ENCODE results near the gene RBM27. TPM values are rescaled to one million over a fixed set of nuclear protein-coding genes. Genes with fewer than 3 reads are reported as not detected.

The RBM27 gene
- total and polyA plus RNA-seq, 7 donors, result 5.4 to 30.9 (median 20.1) TPM

- WGBS, 2 donors, result 86 to 91% methylated on average over 6 of the region's 6 CpGs
- Histone ChIP-seq H3K36me3 (peaks cover 3 to 85% (median 28%) of the 10 kb centered on the region in 4 donors), H3K4me3 (no peak overlapping the region), H3K27ac (no peak overlapping the region), H3K27me3 (no peaks in the 10 kb centered on the region), H3K9me3 (no peaks in the 10 kb centered on the region), H3K4me1 (peaks cover 0 to 8% (median 4%) of the 10 kb centered on the region in 4 donors)
- DNase-seq, result no peak
- TF ChIP-seq EP300 (IDR thresholded peaks at IDR 0.05) (no peak), POLR2A (IDR thresholded peaks at IDR 0.05) (no peak), CTCF (IDR thresholded peaks at IDR 0.05) (no peak), POLR2AphosphoS5 (IDR thresholded peaks at IDR 0.05) (no peak)
- intact Hi-C loops (cut with DNase I), result no loop called here
Measured at GRCh38 chr5:146232223-146232622, 28.8 kb downstream of the RBM27 start.

- H3K4me1 ChIP-seq, result peaks cover 0 to 8% (median 4%) of the 10 kb centered on the region in 4 donors
- DNase-seq, result no peak
- no peak overlapping the region for H3K27ac ChIP-seq
- intact Hi-C loops (cut with DNase I), result no loop called here
- H3K9me3 ChIP-seq, result no peaks in the 10 kb centered on the region
- 94 to 96% methylated on average over 5 of the region's 5 CpGs for WGBS, 2 donors
- peaks cover 9 to 96% (median 38%) of the 10 kb centered on the region in 4 donors for H3K36me3 ChIP-seq
- no peaks in the 10 kb centered on the region for H3K27me3 ChIP-seq
- TF ChIP-seq POLR2A (IDR thresholded peaks at IDR 0.05), result no peak
- no peak for TF ChIP-seq CTCF (IDR thresholded peaks at IDR 0.05)
- TF ChIP-seq EP300 (IDR thresholded peaks at IDR 0.05), result no peak
- no peak for TF ChIP-seq POLR2AphosphoS5 (IDR thresholded peaks at IDR 0.05)
- no peak overlapping the region for H3K4me3 ChIP-seq
Measured at GRCh38 chr5:146233441-146233840, 30.0 kb downstream of the RBM27 start.

GRCh38 chr5:146238973-146239372, 35.6 kb downstream of the RBM27 start:
- no peaks in the 10 kb centered on the region for H3K4me1 ChIP-seq
- no peaks in the 10 kb centered on the region for H3K9me3 ChIP-seq
- intact Hi-C loops (cut with DNase I), result no loop called here
- no peak overlapping the region for H3K4me3 ChIP-seq
- H3K27me3 ChIP-seq, result no peaks in the 10 kb centered on the region
- no peak overlapping the region for H3K27ac ChIP-seq
- TF ChIP-seq POLR2AphosphoS5 (IDR thresholded peaks at IDR 0.05) (no peak), CTCF (IDR thresholded peaks at IDR 0.05) (no peak), EP300 (IDR thresholded peaks at IDR 0.05) (no peak), POLR2A (IDR thresholded peaks at IDR 0.05) (no peak)
- H3K36me3 ChIP-seq, result peaks cover 9 to 80% (median 18%) of the 10 kb centered on the region in 4 donors
- 79 to 82% methylated on average over 1 of the region's 1 CpG for WGBS, 2 donors
- no peak for DNase-seq

GRCh38 chr5:146240951-146241350, 37.5 kb downstream of the RBM27 start:
- WGBS, 2 donors, result 93 to 94% methylated on average over 2 of the region's 2 CpGs
- DNase-seq, result no peak
- peaks cover 9 to 82% (median 18%) of the 10 kb centered on the region in 4 donors for H3K36me3 ChIP-seq
- H3K27me3 ChIP-seq, result no peaks in the 10 kb centered on the region
- no peak for TF ChIP-seq POLR2A (IDR thresholded peaks at IDR 0.05)
- no peak for TF ChIP-seq EP300 (IDR thresholded peaks at IDR 0.05)
- TF ChIP-seq POLR2AphosphoS5 (IDR thresholded peaks at IDR 0.05), result no peak
- TF ChIP-seq CTCF (IDR thresholded peaks at IDR 0.05), result no peak
- no peak overlapping the region for H3K4me3 ChIP-seq
- intact Hi-C loops (cut with DNase I), result no loop called here
- H3K4me1 ChIP-seq, result no peaks in the 10 kb centered on the region
- H3K27ac ChIP-seq, result no peak overlapping the region
- no peaks in the 10 kb centered on the region for H3K9me3 ChIP-seq

- TF ChIP-seq POLR2A (IDR thresholded peaks at IDR 0.05) (no peak), POLR2AphosphoS5 (IDR thresholded peaks at IDR 0.05) (no peak), CTCF (IDR thresholded peaks at IDR 0.05) (no peak), EP300 (IDR thresholded peaks at IDR 0.05) (no peak)
- Histone ChIP-seq H3K4me1 (no peaks in the 10 kb centered on the region), H3K36me3 (peaks cover 0 to 73% (median 3%) of the 10 kb centered on the region in 4 donors), H3K27me3 (no peaks in the 10 kb centered on the region), H3K9me3 (no peaks in the 10 kb centered on the region), H3K4me3 (no peak overlapping the region), H3K27ac (no peak overlapping the region)
- intact Hi-C loops (cut with DNase I), result no loop called here
- no peak for DNase-seq
- WGBS, 2 donors, result 96 to 97% methylated on average over 3 of the region's 3 CpGs
Measured at GRCh38 chr5:146243247-146243646, 39.8 kb downstream of the RBM27 start.
